PC-3 (cell line): ENCODE data around the gene PRADC1. TPM values are rescaled to one million over a fixed set of nuclear protein-coding genes. Genes with fewer than 3 reads are reported as not detected.

Experiments used
- ATAC-seq: fragments of 200-7000 bp; cut with Tn5 transposase; 2 replicates; pipeline ENCODE4 v1.9.1; 2020; ENCODE audit warnings: mild to moderate bottlenecking, moderate library complexity
- BruUV-seq: library from RNA; stranded (reverse); fragments of 400-500 nt; replicated peaks from 2 replicates; lab custom pipeline; 2021; lab: Mats Ljungman, UMichigan
- CTCF ChIA-PET: fragments of 300-600 bp; sonication (Branson Sonifier 250); formaldehyde crosslinking; loops from one replicate; lab custom pipeline; 2022; ENCODE audit warnings: antibody characterized with exemption; lab: Charles Lee
- POLR2A ChIA-PET: fragments of 300-600 bp; sonication (Branson Sonifier 250); formaldehyde crosslinking; loops from one replicate; lab custom pipeline; 2022; ENCODE audit warnings: antibody characterized with exemption; ENCODE audit not compliant: unreplicated experiment; lab: Charles Lee
- DNase-seq: peaks from one replicate; pipeline ENCODE4 v3.0.0-alpha.2; 2015
- H2AFZ ChIP-seq: fragments of 300-600 bp; sonication (generic); 2 replicates; pipeline ENCODE4 v1.6.0; 2016; ENCODE audit warnings: antibody characterized with exemption, low read length
- H3F3A ChIP-seq: fragments of 300-600 bp; sonication (generic); one replicate; pipeline ENCODE4 v1.6.0; 2017; ENCODE audit warnings: antibody characterized with exemption, low read length, control low read depth, mild to moderate bottlenecking; ENCODE audit not compliant: unreplicated experiment
- H3K27ac ChIP-seq: fragments of 300-600 bp; sonication (generic); 2 replicates; pipeline ENCODE4 v1.5.1; 2016; ENCODE audit warnings: mild to moderate bottlenecking, low read length
- H3K27me3 ChIP-seq: fragments of 300-600 bp; sonication (generic); 2 replicates; pipeline ENCODE4 v1.6.1; 2016; ENCODE audit warnings: low read length, mixed read lengths
- H3K36me3 ChIP-seq: fragments of 300-600 bp; sonication (generic); 2 replicates; pipeline ENCODE4 v1.6.1; 2016; ENCODE audit warnings: low read depth, mixed run types, low read length, mixed read lengths
- H3K4me1 ChIP-seq: fragments of 300-600 bp; sonication (generic); 2 replicates; pipeline ENCODE4 v1.5.1; 2016; ENCODE audit warnings: low read length; ENCODE audit not compliant: insufficient read depth
- H3K4me2 ChIP-seq: fragments of 300-600 bp; sonication (generic); 2 replicates; pipeline ENCODE4 v1.6.0; 2016; ENCODE audit warnings: low read length
- H3K4me3 ChIP-seq: fragments of 300-600 bp; sonication (generic); 2 replicates; pipeline ENCODE4 v1.5.1; 2016; ENCODE audit warnings: mild to moderate bottlenecking, low read length, mixed read lengths
- H3K79me2 ChIP-seq: fragments of 300-600 bp; sonication (generic); 2 replicates; pipeline ENCODE4 v1.6.1; 2017; ENCODE audit warnings: low read length, mixed read lengths
- H3K9ac ChIP-seq: fragments of 300-600 bp; sonication (generic); 2 replicates; pipeline ENCODE4 v1.6.0; 2016; ENCODE audit warnings: mild to moderate bottlenecking, low read length
- H3K9me2 ChIP-seq: fragments of 300-600 bp; sonication (generic); replicated peaks from 2 replicates; pipeline ENCODE4 v1.6.1; 2016; ENCODE audit warnings: mixed run types, low read length, mixed read lengths
- H3K9me3 ChIP-seq: fragments of 300-600 bp; sonication (generic); 2 replicates; pipeline ENCODE4 v1.6.1; 2016; ENCODE audit warnings: low read length, mixed read lengths
- H4K20me1 ChIP-seq: fragments of 300-600 bp; sonication (generic); 2 replicates; pipeline ENCODE4 v1.6.1; 2016; ENCODE audit warnings: low read length, mixed read lengths
- CTCF ChIP-seq: fragments of 300-600 bp; sonication (generic); conservative IDR thresholded peaks from 2 replicates; pipeline ENCODE4 v1.5.1; 2017; ENCODE audit warnings: antibody characterized with exemption, low read depth, mild to moderate bottlenecking, low read length
- EZH2 ChIP-seq: fragments of 300-600 bp; sonication (generic); IDR thresholded peaks from one replicate; pipeline ENCODE4 v1.6.1; 2017; ENCODE audit warnings: antibody characterized with exemption, mild to moderate bottlenecking, low read length; ENCODE audit not compliant: unreplicated experiment
- EZH2phosphoT487 ChIP-seq: fragments of 300-600 bp; sonication (generic); IDR thresholded peaks from 2 replicates; pipeline ENCODE4 v1.6.1; 2018; ENCODE audit warnings: mild to moderate bottlenecking, antibody characterized with exemption, low read length, borderline replicate concordance
- intact Hi-C: fragments of 100-400 bp; cut with micrococcal nuclease; formaldehyde crosslinking; loops from 2 replicates; pipeline ENCODE4 v1.9.0; 2023
- total RNA-seq: library from RNA; depleted of rRNA; stranded (reverse); fragments of >200 nt; gene quantifications from 2 replicates; pipeline ENCODE4 v1.2.3, GENCODE V29; 2014

Gene PRADC1
- total RNA-seq, 1 experiment from 2014 or later = 62.5 TPM

GRCh38 chr2:73267008-73267407, 34.0 kb upstream of the PRADC1 start:
- H3K27ac ChIP-seq = no peak overlapping the region
- no peak overlapping the region for H3K9ac ChIP-seq
- ChIA-PET POLR2A (no interaction called here), CTCF (no interaction called here)
- no peaks in the 10 kb centered on the region for H3K9me2 ChIP-seq
- 0 out of 2 replicates have a peak, but pooled peaks cover 4% of the 10 kb centered on the region for H3K79me2 ChIP-seq
- intact Hi-C loops = no loop called here
- no peak overlapping the region for H2AFZ ChIP-seq
- no peak for ATAC-seq
- H3K9me3 ChIP-seq = no peaks in the 10 kb centered on the region
- no peak for DNase-seq
- peak overlapping the region; percentile 38; the same call in 1 of the 2 replicates for H3K4me2 ChIP-seq
- no peaks in the 10 kb centered on the region for H3K36me3 ChIP-seq
- H3K4me3 ChIP-seq = no peak overlapping the region
- no TSS peak for BruUV-seq
- 0 out of 2 replicates have a peak, but pooled peaks cover 4% of the 10 kb centered on the region for H3K4me1 ChIP-seq
- TF ChIP-seq EZH2phosphoT487 (no peak), CTCF (no peak), EZH2 (no peak)
- H3F3A ChIP-seq = no peaks in the 10 kb centered on the region
- no peaks in the 10 kb centered on the region for H3K27me3 ChIP-seq
- no peaks in the 10 kb centered on the region; the same call in 1 of the 2 replicates for H4K20me1 ChIP-seq

- BruUV-seq = no TSS peak
- Histone ChIP-seq H3F3A (no peaks in the 10 kb centered on the region), H4K20me1 (no peaks in the 10 kb centered on the region; the same call in 1 of the 2 replicates), H3K4me3 (no peak overlapping the region), H3K4me1 (0 out of 2 replicates have a peak, but pooled peaks cover 4% of the 10 kb centered on the region), H3K9me3 (no peaks in the 10 kb centered on the region), H3K4me2 (no peak overlapping the region), H3K79me2 (0 out of 2 replicates have a peak, but pooled peaks cover 4% of the 10 kb centered on the region), H3K36me3 (no peaks in the 10 kb centered on the region), H3K27ac (no peak overlapping the region), H3K9ac (no peak overlapping the region), H3K27me3 (no peaks in the 10 kb centered on the region), H2AFZ (no peak overlapping the region), H3K9me2 (no peaks in the 10 kb centered on the region)
- POLR2A ChIA-PET = no interaction called here
- CTCF ChIA-PET = no interaction called here
- no peak for DNase-seq
- TF ChIP-seq EZH2 = no peak
- TF ChIP-seq EZH2phosphoT487 = no peak
- TF ChIP-seq CTCF = no peak
- intact Hi-C loops = no loop called here
- ATAC-seq = no peak
These were observed 33.2 kb upstream of the PRADC1 start for GRCh38 chr2:73266061-73266901.
